GM19455 (cell line): ENCODE results near the gene SETD1A.
A peak's percentile ranks its signal among the peaks of the same experiment; 100 is the strongest.
"Not testable (repeated sequence)": the region's sequence is repeated elsewhere in the genome, so short reads cannot be mapped to it uniquely, and the experiment has no call there.

Experiments
- ATAC-seq: cut with Tn5 transposase; IDR thresholded peaks from one replicate; pipeline ENCODE4 v1.9.1; 2021; ENCODE audit not compliant: unreplicated experiment

Gene SETD1A

GRCh38 chr16:31011815-31012214, 54.3 kb downstream of the SETD1A start:
- not testable (repeated sequence) for ATAC-seq

- not testable (repeated sequence) for ATAC-seq
Measured at GRCh38 chr16:31013292-31013691, 55.7 kb downstream of the SETD1A start.

GRCh38 chr16:31016018-31016417, 58.5 kb downstream of the SETD1A start:
- ATAC-seq: no peak

GRCh38 chr16:31017756-31018155, 60.2 kb downstream of the SETD1A start:
- not testable (repeated sequence) for ATAC-seq

- ATAC-seq: no peak
Measured at GRCh38 chr16:31020536-31020935, 63.0 kb downstream of the SETD1A start.

- no peak for ATAC-seq
Measured at GRCh38 chr16:31022544-31023251, 65.1 kb downstream of the SETD1A start.

- no peak for ATAC-seq
Measured at GRCh38 chr16:31023252-31023602, 65.7 kb downstream of the SETD1A start.

GRCh38 chr16:31023627-31024226, 66.2 kb downstream of the SETD1A start:
- ATAC-seq: no peak

- ATAC-seq: no peak
Measured at GRCh38 chr16:31025339-31025738, 67.8 kb downstream of the SETD1A start.

GRCh38 chr16:31029272-31029671, 71.7 kb downstream of the SETD1A start:
- ATAC-seq: no peak

- ATAC-seq: no peak
Measured at GRCh38 chr16:31031276-31031675, 73.7 kb downstream of the SETD1A start.

GRCh38 chr16:31032736-31033708, 75.5 kb downstream of the SETD1A start, which contains the start of gene STX4:
Gene STX4, plus strand, starts transcription at chr16:31033558. Its CDS starts 248 bp downstream, at chr16:31033806.
- peak; percentile 75 for ATAC-seq

- ATAC-seq: peak; percentile 47
Measured at GRCh38 chr16:31033709-31034492, 76.3 kb downstream of the SETD1A start.
